H1 (cell line): Measurements from ENCODE around the gene TEX26.

Source experiments
- BRCA1 ChIP-seq: IDR thresholded peaks from 2 replicates; pipeline ENCODE4 v1.6.1; 2012; ENCODE audit warnings: low read depth, low read length, improper control_type of control experiment
- CBX5 ChIP-seq: fragments of 300-800, 300-1000 bp; sonication (generic); IDR thresholded peaks from 2 replicates; pipeline ENCODE4 v1.7.1; 2016; ENCODE audit warnings: antibody characterized with exemption, low read length, low read depth
- JUND ChIP-seq: IDR thresholded peaks from 2 replicates; pipeline ENCODE4 v1.6.1; 2011; ENCODE audit warnings: mild to moderate bottlenecking, improper control_type of control experiment, low read length
- KDM1A ChIP-seq: fragments of 200-600, 300-600 bp; sonication (generic); IDR thresholded peaks from 2 replicates; pipeline ENCODE4 v1.7.1; 2016; ENCODE audit warnings: mild to moderate bottlenecking, low read length, borderline replicate concordance
- MAFK ChIP-seq: IDR thresholded peaks from 2 replicates; pipeline ENCODE4 v1.6.1; 2012; ENCODE audit warnings: low read depth, mild to moderate bottlenecking, improper control_type of control experiment, low read length
- POLR2AphosphoS5 ChIP-seq: IDR thresholded peaks from 2 replicates; pipeline ENCODE4 v1.6.1; 2011; ENCODE audit warnings: low read depth, low read length
- RAD21 ChIP-seq, 2 experiments: IDR thresholded peaks in 1 of 2; conservative IDR thresholded peaks in 1 of 2; 2 replicates each; pipeline ENCODE4 v1.6.1; 2011; ENCODE audit warnings: low read depth in 2 of 2, low read length in 2 of 2, improper control_type of control experiment in 1 of 2, inconsistent platforms in 1 of 2, mild to moderate bottlenecking in 1 of 2, moderate library complexity in 1 of 2
- TAF1 ChIP-seq: IDR thresholded peaks from 2 replicates; pipeline ENCODE4 v1.6.1; 2011; ENCODE audit warnings: mild to moderate bottlenecking, low read depth, low read length
- TF ChIP-seq, protein P1 (sequence below), 3 experiments: IDR thresholded peaks; 1 replicate in 2 of 3; 2 replicates in 1 of 3; pipeline versions ENCODE4 v1.5.1 to v1.6.1; 2011; ENCODE audit warnings: low read length in 3 of 3, mild to moderate bottlenecking in 3 of 3, inconsistent platforms in 2 of 3, low read depth in 1 of 3, moderate library complexity in 1 of 3; ENCODE audit not compliant: insufficient read depth in 1 of 3; ENCODE audit errors: control extremely low read depth in 1 of 3
- TF ChIP-seq, protein P2 (sequence below): IDR thresholded peaks from 2 replicates; pipeline ENCODE4 v1.6.1; 2011; ENCODE audit warnings: low read depth, mild to moderate bottlenecking, low read length; ENCODE audit not compliant: insufficient read depth

DNA sequence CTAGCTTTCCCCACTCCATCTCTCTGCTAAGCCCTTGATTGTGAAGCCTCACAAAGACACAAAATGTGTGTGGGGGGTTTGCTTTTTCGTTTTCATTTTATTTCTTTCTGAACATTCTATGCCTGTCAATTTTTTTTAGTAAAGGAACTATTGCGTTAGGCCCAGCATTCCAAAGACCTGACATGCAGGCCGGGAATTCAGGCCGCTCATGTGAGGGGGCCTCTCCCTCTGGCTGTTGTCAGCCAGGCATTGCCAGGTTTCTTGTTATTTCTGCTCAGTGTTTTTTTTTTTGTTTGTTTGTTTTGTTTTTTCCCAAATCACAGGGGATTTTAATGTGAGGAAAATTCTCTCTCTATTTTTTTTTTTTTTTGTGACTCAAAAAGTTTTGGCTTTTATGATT is 36.7 kb upstream of the TEX26 start:
- no peak for TF ChIP-seq KDM1A
- no peak for TF ChIP-seq POLR2AphosphoS5
- TF ChIP-seq, protein P1, sequence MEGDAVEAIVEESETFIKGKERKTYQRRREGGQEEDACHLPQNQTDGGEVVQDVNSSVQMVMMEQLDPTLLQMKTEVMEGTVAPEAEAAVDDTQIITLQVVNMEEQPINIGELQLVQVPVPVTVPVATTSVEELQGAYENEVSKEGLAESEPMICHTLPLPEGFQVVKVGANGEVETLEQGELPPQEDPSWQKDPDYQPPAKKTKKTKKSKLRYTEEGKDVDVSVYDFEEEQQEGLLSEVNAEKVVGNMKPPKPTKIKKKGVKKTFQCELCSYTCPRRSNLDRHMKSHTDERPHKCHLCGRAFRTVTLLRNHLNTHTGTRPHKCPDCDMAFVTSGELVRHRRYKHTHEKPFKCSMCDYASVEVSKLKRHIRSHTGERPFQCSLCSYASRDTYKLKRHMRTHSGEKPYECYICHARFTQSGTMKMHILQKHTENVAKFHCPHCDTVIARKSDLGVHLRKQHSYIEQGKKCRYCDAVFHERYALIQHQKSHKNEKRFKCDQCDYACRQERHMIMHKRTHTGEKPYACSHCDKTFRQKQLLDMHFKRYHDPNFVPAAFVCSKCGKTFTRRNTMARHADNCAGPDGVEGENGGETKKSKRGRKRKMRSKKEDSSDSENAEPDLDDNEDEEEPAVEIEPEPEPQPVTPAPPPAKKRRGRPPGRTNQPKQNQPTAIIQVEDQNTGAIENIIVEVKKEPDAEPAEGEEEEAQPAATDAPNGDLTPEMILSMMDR (IDR thresholded peaks at IDR 0.05; ENCODE audit: control extremely low read depth in 1 of 3, insufficient read depth in 1 of 3, low read depth in 1 of 3, low read length in 3 of 3): no peak
- no peak for TF ChIP-seq MAFK
- TF ChIP-seq BRCA1: no peak
- TF ChIP-seq CBX5: no peak
- TF ChIP-seq, protein P2, sequence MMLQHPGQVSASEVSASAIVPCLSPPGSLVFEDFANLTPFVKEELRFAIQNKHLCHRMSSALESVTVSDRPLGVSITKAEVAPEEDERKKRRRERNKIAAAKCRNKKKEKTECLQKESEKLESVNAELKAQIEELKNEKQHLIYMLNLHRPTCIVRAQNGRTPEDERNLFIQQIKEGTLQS: no peak
- TF ChIP-seq TAF1: no peak
- no peak for TF ChIP-seq RAD21 (IDR thresholded peaks at IDR 0.05 in 1 of 2, conservative IDR thresholded peaks at IDR 0.05 in 1 of 2; ENCODE audit: low read depth in 2 of 2, low read length in 2 of 2)
- TF ChIP-seq JUND: no peak
